HUES6 (cell line): ENCODE data around the gene COA6.
"Not testable (repeated sequence)": the region's sequence is repeated elsewhere in the genome, so short reads cannot be mapped to it uniquely, and the experiment has no call there.

Source experiments
- H3K27ac ChIP-seq: 2 replicates; pipeline ENCODE4 v1.7.0; 2013; ENCODE audit warnings: low read depth, mild to moderate bottlenecking, low read length, inconsistent platforms
- H3K27me3 ChIP-seq: 2 replicates; pipeline ENCODE4 v1.6.1; 2013; ENCODE audit warnings: low read length; ENCODE audit not compliant: control insufficient read depth, insufficient read depth
- H3K36me3 ChIP-seq: 2 replicates; pipeline ENCODE4 v1.6.1; 2013; ENCODE audit warnings: low read length; ENCODE audit not compliant: control insufficient read depth, insufficient read depth
- H3K4me1 ChIP-seq: 2 replicates; pipeline ENCODE4 v1.6.1; 2013; ENCODE audit warnings: low read length; ENCODE audit not compliant: control insufficient read depth, insufficient read depth
- H3K4me3 ChIP-seq: 2 replicates; pipeline ENCODE4 v1.5.1; 2013; ENCODE audit warnings: low read depth, low read length
- H3K9ac ChIP-seq: one replicate; pipeline ENCODE4 v1.6.1; 2013; ENCODE audit warnings: mild to moderate bottlenecking, low read length
- H3K9me3 ChIP-seq: 2 replicates; pipeline ENCODE4 v1.6.1; 2013; ENCODE audit warnings: low read depth, low read length; ENCODE audit not compliant: control insufficient read depth, insufficient read depth

COA6 gene

GRCh38 chr1:234342774-234343173 is 30.5 kb upstream of the COA6 start:
- no peak overlapping the region for H3K4me3 ChIP-seq

GRCh38 chr1:234345237-234345636 is 28.0 kb upstream of the COA6 start:
- H3K27ac ChIP-seq = no peak overlapping the region
- H3K9me3 ChIP-seq = peaks cover 14% of the 10 kb centered on the region
- no peak overlapping the region for H3K4me3 ChIP-seq
- H3K9ac ChIP-seq = no peak overlapping the region
- no peaks in the 10 kb centered on the region for H3K36me3 ChIP-seq
- H3K27me3 ChIP-seq = no peaks in the 10 kb centered on the region
- H3K4me1 ChIP-seq = no peaks in the 10 kb centered on the region

More at GRCh38 chr1:234342774-234343173, 30.5 kb upstream of the COA6 start:
- Histone ChIP-seq H3K27ac (no peak overlapping the region), H3K27me3 (no peaks in the 10 kb centered on the region), H3K36me3 (no peaks in the 10 kb centered on the region), H3K9me3 (peaks cover 21% of the 10 kb centered on the region), H3K4me1 (no peaks in the 10 kb centered on the region), H3K9ac (no peak overlapping the region)

GRCh38 chr1:234348964-234349363 is 24.3 kb upstream of the COA6 start:
- H3K4me1 ChIP-seq = no peaks in the 10 kb centered on the region
- no peak overlapping the region for H3K27ac ChIP-seq
- no peaks in the 10 kb centered on the region for H3K36me3 ChIP-seq
- H3K9me3 ChIP-seq = peaks cover 7% of the 10 kb centered on the region
- H3K27me3 ChIP-seq = no peaks in the 10 kb centered on the region
- no peak overlapping the region for H3K4me3 ChIP-seq
- H3K9ac ChIP-seq = no peak overlapping the region

GRCh38 chr1:234355782-234356510 is 17.3 kb upstream of the COA6 start:
- Histone ChIP-seq H3K9ac (no peak overlapping the region), H3K27me3 (no peaks in the 10 kb centered on the region), H3K9me3 (no peaks in the 10 kb centered on the region), H3K27ac (no peak overlapping the region), H3K36me3 (no peaks in the 10 kb centered on the region), H3K4me3 (no peak overlapping the region), H3K4me1 (0 out of 2 replicates have a peak, but pooled peaks cover 7% of the 10 kb centered on the region)

- not testable (repeated sequence) for H3K36me3 ChIP-seq, H3K9me3 ChIP-seq, H3K4me1 ChIP-seq, H3K4me3 ChIP-seq, H3K27me3 ChIP-seq, H3K9ac ChIP-seq, H3K27ac ChIP-seq
These were observed 16.5 kb upstream of the COA6 start for GRCh38 chr1:234356615-234357269.

GRCh38 chr1:234357831-234358230 is 15.4 kb upstream of the COA6 start:
- H3K36me3 ChIP-seq = no peaks in the 10 kb centered on the region
- no peaks in the 10 kb centered on the region for H3K9me3 ChIP-seq
- H3K27me3 ChIP-seq = no peaks in the 10 kb centered on the region
- H3K4me1 ChIP-seq = 0 out of 2 replicates have a peak, but pooled peaks cover 7% of the 10 kb centered on the region
- H3K9ac ChIP-seq = no peak overlapping the region
- no peak overlapping the region for H3K4me3 ChIP-seq
- no peak overlapping the region for H3K27ac ChIP-seq

- no peak overlapping the region for H3K27ac ChIP-seq
- H3K4me1 ChIP-seq = 0 out of 2 replicates have a peak, but pooled peaks cover 7% of the 10 kb centered on the region
- no peak overlapping the region for H3K4me3 ChIP-seq
- no peaks in the 10 kb centered on the region for H3K27me3 ChIP-seq
- H3K9me3 ChIP-seq = no peaks in the 10 kb centered on the region
- no peaks in the 10 kb centered on the region for H3K36me3 ChIP-seq
- H3K9ac ChIP-seq = no peak overlapping the region
These were observed 12.1 kb upstream of the COA6 start for GRCh38 chr1:234361102-234361603.

GRCh38 chr1:234362558-234362957 is 10.7 kb upstream of the COA6 start:
- Histone ChIP-seq H3K9me3 (no peaks in the 10 kb centered on the region), H3K9ac (no peak overlapping the region), H3K27ac (no peak overlapping the region), H3K4me3 (no peak overlapping the region), H3K36me3 (no peaks in the 10 kb centered on the region), H3K4me1 (no peaks in the 10 kb centered on the region), H3K27me3 (no peaks in the 10 kb centered on the region)

GRCh38 chr1:234368320-234369032 is 4.8 kb upstream of the COA6 start:
- Histone ChIP-seq H3K27me3 (no peaks in the 10 kb centered on the region), H3K36me3 (no peaks in the 10 kb centered on the region), H3K9ac (no peak overlapping the region), H3K9me3 (no peaks in the 10 kb centered on the region), H3K4me1 (peaks cover 4% of the 10 kb centered on the region; the same call in 1 of the 2 replicates), H3K27ac (no peak overlapping the region), H3K4me3 (no peak overlapping the region)

GRCh38 chr1:234369033-234369430 is 4.2 kb upstream of the COA6 start:
- Histone ChIP-seq H3K27ac (no peak overlapping the region), H3K9ac (no peak overlapping the region), H3K4me1 (peaks cover 4% of the 10 kb centered on the region; the same call in 1 of the 2 replicates), H3K27me3 (no peaks in the 10 kb centered on the region), H3K4me3 (no peak overlapping the region), H3K9me3 (no peaks in the 10 kb centered on the region), H3K36me3 (no peaks in the 10 kb centered on the region)

- Histone ChIP-seq H3K9ac (no peak overlapping the region), H3K36me3 (no peaks in the 10 kb centered on the region), H3K27ac (no peak overlapping the region), H3K4me1 (peaks cover 8% of the 10 kb centered on the region), H3K4me3 (no peak overlapping the region), H3K9me3 (no peaks in the 10 kb centered on the region), H3K27me3 (no peaks in the 10 kb centered on the region)
These were observed 3.5 kb upstream of the COA6 start for GRCh38 chr1:234369784-234370183.
